HK-2 (cell line): ENCODE data around the gene SH3BP5.

Source experiments
- DNase-seq: peaks from one replicate; pipeline ENCODE4 v3.0.0-alpha.2; 2018; ENCODE audit not compliant: unreplicated experiment

Gene SH3BP5

GRCh38 chr3:15273227-15273626 is 59.2 kb downstream of the SH3BP5 start:
- no peak for DNase-seq

- DNase-seq = no peak
Measured at GRCh38 chr3:15272426-15273196, 59.8 kb downstream of the SH3BP5 start.

- DNase-seq = no peak
Measured at GRCh38 chr3:15271785-15272381, 60.5 kb downstream of the SH3BP5 start.

- DNase-seq = no peak
Measured at GRCh38 chr3:15271030-15271429, 61.4 kb downstream of the SH3BP5 start.

GRCh38 chr3:15269091-15269989 is 63.0 kb downstream of the SH3BP5 start:
- peak; percentile 90 for DNase-seq

- peak; percentile 61 for DNase-seq
Measured at GRCh38 chr3:15268033-15268631, 64.3 kb downstream of the SH3BP5 start.

GRCh38 chr3:15267502-15267901 is 64.9 kb downstream of the SH3BP5 start:
- DNase-seq = no peak

GRCh38 chr3:15266510-15267376 is 65.6 kb downstream of the SH3BP5 start:
- no peak for DNase-seq

GRCh38 chr3:15265655-15266509 is 66.5 kb downstream of the SH3BP5 start:
- DNase-seq = no peak

- no peak for DNase-seq
Measured at GRCh38 chr3:15264486-15264885, 67.9 kb downstream of the SH3BP5 start.

GRCh38 chr3:15263926-15264325 is 68.5 kb downstream of the SH3BP5 start:
- no peak for DNase-seq

GRCh38 chr3:15263120-15263519 is 69.3 kb downstream of the SH3BP5 start:
- no peak for DNase-seq

GRCh38 chr3:15262021-15262420 is 70.4 kb downstream of the SH3BP5 start:
- no peak for DNase-seq

GRCh38 chr3:15261274-15261673 is 71.1 kb downstream of the SH3BP5 start:
- no peak for DNase-seq

- no peak for DNase-seq
Measured at GRCh38 chr3:15260531-15260930, 71.9 kb downstream of the SH3BP5 start.

- no peak for DNase-seq
Measured at GRCh38 chr3:15258720-15259119, 73.7 kb downstream of the SH3BP5 start.

- no peak for DNase-seq
Measured at GRCh38 chr3:15256861-15257341, 75.5 kb downstream of the SH3BP5 start.

GRCh38 chr3:15255215-15255614 is 77.2 kb downstream of the SH3BP5 start:
- DNase-seq = no peak

GRCh38 chr3:15253023-15253697 is 79.2 kb downstream of the SH3BP5 start:
- DNase-seq = no peak
